BE2C (cell line): ENCODE results near the gene SHE.

Experiments used
- DNase-seq: peaks from one replicate; pipeline ENCODE4 v3.0.0-alpha.2; 2020
- H3K27me3 ChIP-seq: fragments of 250-450 bp; sonication (Bioruptor Pico); 2 replicates; pipeline ENCODE4 v1.5.1; 2020; ENCODE audit warnings: mild to moderate bottlenecking
- H3K36me3 ChIP-seq: fragments of 250-450 bp; sonication (Bioruptor Pico); 2 replicates; pipeline ENCODE4 v1.5.1; 2020; ENCODE audit warnings: mild to moderate bottlenecking
- H3K4me1 ChIP-seq: fragments of 250-450 bp; sonication (Bioruptor Pico); 2 replicates; pipeline ENCODE4 v1.5.1; 2020
- H3K4me3 ChIP-seq: 2 replicates; pipeline ENCODE4 v1.5.1; 2011; ENCODE audit warnings: low read depth, low read length
- H3K9me3 ChIP-seq: fragments of 250-450 bp; sonication (Bioruptor Pico); 2 replicates; pipeline ENCODE4 v1.5.1; 2020
- CTCF ChIP-seq: IDR thresholded peaks from 2 replicates; pipeline ENCODE4 v1.5.1; 2012; ENCODE audit warnings: mild to moderate bottlenecking, low read depth, low read length

The SHE gene

GRCh38 chr1:154520333-154520732, 18.1 kb upstream of the SHE start:
- Histone ChIP-seq H3K4me1 (no peaks in the 10 kb centered on the region), H3K36me3 (no peaks in the 10 kb centered on the region), H3K9me3 (no peaks in the 10 kb centered on the region), H3K27me3 (no peaks in the 10 kb centered on the region; the same call in 1 of the 2 replicates), H3K4me3 (no peak overlapping the region)
- DNase-seq = no peak
- TF ChIP-seq CTCF = no peak

- TF ChIP-seq CTCF = no peak
- H3K27me3 ChIP-seq = no peaks in the 10 kb centered on the region; the same call in 1 of the 2 replicates
- no peak for DNase-seq
Observed at GRCh38 chr1:154519591-154519991, 17.4 kb upstream of the SHE start.

GRCh38 chr1:154517661-154518060, 15.4 kb upstream of the SHE start:
- no peak overlapping the region for H3K4me3 ChIP-seq
- H3K9me3 ChIP-seq = no peaks in the 10 kb centered on the region
- no peaks in the 10 kb centered on the region; the same call in 1 of the 2 replicates for H3K27me3 ChIP-seq
- TF ChIP-seq CTCF = no peak
- H3K4me1 ChIP-seq = no peaks in the 10 kb centered on the region
- DNase-seq = no peak
- H3K36me3 ChIP-seq = no peaks in the 10 kb centered on the region

More at GRCh38 chr1:154519591-154519991, 17.4 kb upstream of the SHE start:
- Histone ChIP-seq H3K36me3 (no peaks in the 10 kb centered on the region), H3K4me3 (no peak overlapping the region), H3K4me1 (no peaks in the 10 kb centered on the region), H3K9me3 (no peaks in the 10 kb centered on the region)

- no peaks in the 10 kb centered on the region for H3K9me3 ChIP-seq
- H3K36me3 ChIP-seq = no peaks in the 10 kb centered on the region
- H3K4me1 ChIP-seq = no peaks in the 10 kb centered on the region
- no peak for DNase-seq
- no peak overlapping the region for H3K4me3 ChIP-seq
- peaks cover 14% of the 10 kb centered on the region for H3K27me3 ChIP-seq
- no peak for TF ChIP-seq CTCF
Observed at GRCh38 chr1:154514066-154514553, 11.9 kb upstream of the SHE start.

GRCh38 chr1:154512760-154513159, 10.5 kb upstream of the SHE start:
- H3K36me3 ChIP-seq = no peaks in the 10 kb centered on the region
- H3K4me3 ChIP-seq = no peak overlapping the region
- H3K27me3 ChIP-seq = peaks cover 24% of the 10 kb centered on the region
- TF ChIP-seq CTCF = no peak
- H3K9me3 ChIP-seq = no peaks in the 10 kb centered on the region
- DNase-seq = no peak
- no peaks in the 10 kb centered on the region for H3K4me1 ChIP-seq

GRCh38 chr1:154503898-154504297, 1.7 kb upstream of the SHE start:
- no peak overlapping the region for H3K4me3 ChIP-seq
- DNase-seq = no peak
- peaks cover 82% of the 10 kb centered on the region for H3K27me3 ChIP-seq
- no peak for TF ChIP-seq CTCF
- no peaks in the 10 kb centered on the region for H3K4me1 ChIP-seq
- no peaks in the 10 kb centered on the region for H3K36me3 ChIP-seq
- peaks cover 12% of the 10 kb centered on the region for H3K9me3 ChIP-seq
